HCT116 (cell line): ENCODE results near the gene LRFN3. TPM values are rescaled to one million over a fixed set of nuclear protein-coding genes. Genes with fewer than 3 reads are reported as not detected.

Experiments
- ATAC-seq: fragments of 200-7000 bp; cut with Tn5 transposase; 2 replicates; pipeline ENCODE4 v1.9.1; 2020; ENCODE audit warnings: mild to moderate bottlenecking, moderate library complexity
- BruUV-seq: library from RNA; stranded (reverse); fragments of 400-500 nt; replicated peaks from 2 replicates; lab custom pipeline; 2021; lab: Mats Ljungman, UMichigan
- CTCF ChIA-PET: fragments of 300-600 bp; sonication (Branson Sonifier 250); formaldehyde crosslinking; loops from one replicate; lab custom pipeline; 2021; ENCODE audit warnings: antibody characterized with exemption; lab: Charles Lee
- POLR2A ChIA-PET: fragments of 300-600, 350-600 bp; sonication (Branson Sonifier 250); formaldehyde crosslinking; loops from one replicate; lab custom pipeline; 2021; ENCODE audit warnings: antibody characterized with exemption; lab: Charles Lee
- RAD21 ChIA-PET, 2 experiments: fragments of 300-600 bp; sonication (Branson Sonifier 250); formaldehyde crosslinking; loops; one replicate each; lab custom pipeline; 2023; ENCODE audit warnings: low total read pairs in 2 of 2; ENCODE audit not compliant: uncharacterized antibody in 2 of 2, unreplicated experiment in 2 of 2, low non-redundant PET in 1 of 2; lab: Charles Lee
- DNase-seq: peaks from one replicate; pipeline ENCODE4 v3.0.0-alpha.2; 2010; ENCODE audit warnings: low read depth, low spot score
- H2AFZ ChIP-seq: fragments of 200-600 bp; shearing (Covaris generic), sonication (generic); 2 replicates; pipeline ENCODE4 v1.6.1; 2017; ENCODE audit warnings: low read depth, mixed run types, mixed read lengths, antibody characterized with exemption, low read length; ENCODE audit not compliant: poor library complexity, severe bottlenecking
- H3K27ac ChIP-seq: 2 replicates; pipeline ENCODE4 v1.5.1; 2012; ENCODE audit warnings: low read depth, low read length
- H3K27me3 ChIP-seq: fragments of 200-600 bp; sonication (generic); 2 replicates; pipeline ENCODE4 v1.6.1; 2016; ENCODE audit warnings: mixed run types, low read length, mixed read lengths; ENCODE audit not compliant: insufficient read depth
- H3K36me3 ChIP-seq, 2 experiments: fragments of 200-500 bp in 1 of 2; fragments of 200-600 bp in 1 of 2; sonication (Bioruptor generic) in 1 of 2; sonication (generic) in 1 of 2; 2 replicates each; pipeline versions ENCODE4 v1.5.1 to v1.6.1; 2014 to 2016; ENCODE audit warnings: low read length in 2 of 2, inconsistent platforms in 1 of 2, mixed read lengths in 1 of 2, mixed run types in 1 of 2; ENCODE audit not compliant: insufficient read depth in 2 of 2, control insufficient read depth in 1 of 2
- H3K4me1 ChIP-seq, 2 experiments: fragments of 200-600 bp in 1 of 2; sonication (generic) in 1 of 2; 2 replicates each; pipeline versions ENCODE4 v1.5.1 to v1.6.1; 2012 to 2017; ENCODE audit warnings: low read length in 2 of 2, inconsistent platforms in 1 of 2, mild to moderate bottlenecking in 1 of 2, mixed read lengths in 1 of 2, mixed run types in 1 of 2, moderate library complexity in 1 of 2; ENCODE audit not compliant: insufficient read depth in 2 of 2, control insufficient read depth in 1 of 2
- H3K4me2 ChIP-seq: fragments of 200-600 bp; sonication (generic); 2 replicates; pipeline ENCODE4 v1.6.1; 2017; ENCODE audit warnings: mixed run types, low read length, mixed read lengths
- H3K4me3 ChIP-seq, 2 experiments: fragments of 200-600 bp in 1 of 2; sonication (generic) in 1 of 2; replicated peaks in 1 of 2; 2 replicates each; pipeline ENCODE4 v1.5.1; 2011 to 2016; ENCODE audit warnings: low read length in 2 of 2, control low read depth in 1 of 2, low read depth in 1 of 2, mild to moderate bottlenecking in 1 of 2, mixed read lengths in 1 of 2, mixed run types in 1 of 2
- H3K79me2 ChIP-seq: fragments of 200-600 bp; sonication (generic); 2 replicates; pipeline ENCODE4 v1.6.1; 2017; ENCODE audit warnings: mild to moderate bottlenecking, mixed run types, low read length, moderate library complexity, mixed read lengths; ENCODE audit not compliant: insufficient read depth
- H3K9ac ChIP-seq: fragments of 200-600 bp; sonication (generic); 2 replicates; pipeline ENCODE4 v1.6.1; 2016; ENCODE audit warnings: low read length, mixed read lengths
- H3K9me2 ChIP-seq: fragments of 200-600 bp; sonication (generic), shearing (Covaris generic); 2 replicates; pipeline ENCODE4 v1.6.1; 2017; ENCODE audit warnings: mixed run types, mild to moderate bottlenecking, moderate library complexity; ENCODE audit not compliant: insufficient read depth
- H3K9me3 ChIP-seq, 2 experiments: fragments of 200-500 bp in 1 of 2; fragments of 200-600 bp in 1 of 2; sonication (Bioruptor generic) in 1 of 2; sonication (generic) in 1 of 2; 2 replicates each; pipeline ENCODE4 v1.6.1; 2014 to 2017; ENCODE audit warnings: low read length in 2 of 2, mixed read lengths in 2 of 2, inconsistent platforms in 1 of 2, low read depth in 1 of 2, mild to moderate bottlenecking in 1 of 2, mixed run types in 1 of 2, moderate library complexity in 1 of 2; ENCODE audit not compliant: control insufficient read depth in 1 of 2, insufficient read depth in 1 of 2
- H4K20me1 ChIP-seq: fragments of 200-600 bp; sonication (generic), shearing (Covaris generic); 2 replicates; pipeline ENCODE4 v1.6.1; 2017; ENCODE audit warnings: mixed run types, mild to moderate bottlenecking, moderate library complexity; ENCODE audit not compliant: insufficient read depth
- ELF1 ChIP-seq: IDR thresholded peaks from 2 replicates; pipeline ENCODE4 v1.6.1; 2012; ENCODE audit warnings: low read depth, borderline replicate concordance
- EZH2 ChIP-seq: fragments of 200-600 bp; sonication (generic); IDR thresholded peaks from 2 replicates; pipeline ENCODE4 v1.6.1; 2017; ENCODE audit warnings: antibody characterized with exemption, mixed run types
- JUND ChIP-seq: IDR thresholded peaks from 2 replicates; pipeline ENCODE4 v1.6.1; 2012
- MAX ChIP-seq: IDR thresholded peaks from 2 replicates; pipeline ENCODE4 v1.6.1; 2012
- POLR2A ChIP-seq: IDR thresholded peaks from 2 replicates; pipeline ENCODE4 v1.7.0; 2011; ENCODE audit warnings: borderline replicate concordance; ENCODE audit not compliant: insufficient read depth, insufficient read length; ENCODE audit errors: extremely low read depth
- SP1 ChIP-seq: IDR thresholded peaks from 2 replicates; pipeline ENCODE4 v1.6.1; 2012; ENCODE audit warnings: low read depth
- SRF ChIP-seq: IDR thresholded peaks from 2 replicates; pipeline ENCODE4 v1.6.1; 2012; ENCODE audit warnings: low read depth
- TCF7L2 ChIP-seq: IDR thresholded peaks from 2 replicates; pipeline ENCODE4 v1.7.0; 2011; ENCODE audit warnings: borderline replicate concordance, inconsistent platforms; ENCODE audit not compliant: insufficient read depth, insufficient read length; ENCODE audit errors: extremely low read depth
- ZBTB33 ChIP-seq: IDR thresholded peaks from 2 replicates; pipeline ENCODE4 v1.6.1; 2011; ENCODE audit warnings: mild to moderate bottlenecking, low read length, moderate library complexity; ENCODE audit not compliant: insufficient replicate concordance; ENCODE audit errors: extremely low read depth
- intact Hi-C: fragments of 100-400 bp; cut with micrococcal nuclease; formaldehyde crosslinking; loops from 2 replicates; pipeline ENCODE4 v1.10.0; 2022
- total RNA-seq: library from RNA; stranded (reverse); gene quantifications from one replicate; pipeline ENCODE4 v1.2.1, GENCODE V29; 2021; ENCODE audit not compliant: unreplicated experiment

The LRFN3 gene
- total RNA-seq, 1 experiment from 2014 or later, result 18.8 TPM

- no peaks in the 10 kb centered on the region for H3K79me2 ChIP-seq
- H3K36me3 ChIP-seq, result no peaks in the 10 kb centered on the region; a peak in 2 of 4 replicates
- TF ChIP-seq ZBTB33, result no peak
- no peak for TF ChIP-seq MAX
- TF ChIP-seq SRF, result no peak
- no peak for TF ChIP-seq JUND
- no peak for TF ChIP-seq TCF7L2
- TF ChIP-seq SP1, result no peak
- no peak for TF ChIP-seq ELF1
- TF ChIP-seq EZH2, result no peak
- no peak for TF ChIP-seq POLR2A
- intact Hi-C loops, result no loop called here
- H3K9me3 ChIP-seq, result no peaks in the 10 kb centered on the region
- H3K9me2 ChIP-seq, result no peaks in the 10 kb centered on the region
- H4K20me1 ChIP-seq, result no peaks in the 10 kb centered on the region
- no peak overlapping the region for H3K4me3 ChIP-seq
- ChIA-PET CTCF (no interaction called here), RAD21 (no interaction called here), POLR2A (no interaction called here)
- peaks cover 0 to 5% of the 10 kb centered on the region in 2 experiments; a peak in 2 of 4 replicates for H3K4me1 ChIP-seq
- ATAC-seq, result no peak
- no peak overlapping the region for H3K9ac ChIP-seq
- no peak overlapping the region for H3K4me2 ChIP-seq
- no peak overlapping the region for H3K27ac ChIP-seq
- no peak overlapping the region for H2AFZ ChIP-seq
- no peak for DNase-seq
- BruUV-seq, result no TSS peak
- H3K27me3 ChIP-seq, result no peaks in the 10 kb centered on the region
Observed at GRCh38 chr19:35944556-35944955, 8.4 kb downstream of the LRFN3 start.
